GM19324 (cell line): ENCODE results near the gene GPR157.

Experiments used
- ATAC-seq: cut with Tn5 transposase; IDR thresholded peaks from one replicate; pipeline ENCODE4 v1.9.1; 2021; ENCODE audit warnings: mild to moderate bottlenecking, moderate library complexity; ENCODE audit not compliant: unreplicated experiment, low FRiP score

Gene GPR157

GRCh38 chr1:9066945-9067807 is 61.7 kb downstream of the GPR157 start:
- ATAC-seq, result no peak

GRCh38 chr1:9065213-9065751 is 63.6 kb downstream of the GPR157 start:
- ATAC-seq, result no peak

- ATAC-seq, result no peak
Measured at GRCh38 chr1:9062846-9063245, 66.1 kb downstream of the GPR157 start.

- no peak for ATAC-seq
Measured at GRCh38 chr1:9062021-9062471, 66.9 kb downstream of the GPR157 start.

GRCh38 chr1:9061252-9061960 is 67.5 kb downstream of the GPR157 start:
- no peak for ATAC-seq

GRCh38 chr1:9059891-9060744 is 68.8 kb downstream of the GPR157 start:
- ATAC-seq, result no peak

- no peak for ATAC-seq
Measured at GRCh38 chr1:9058465-9058864, 70.4 kb downstream of the GPR157 start.

- ATAC-seq, result no peak
Measured at GRCh38 chr1:9057851-9058250, 71.1 kb downstream of the GPR157 start.

GRCh38 chr1:9052272-9053049 is 76.4 kb downstream of the GPR157 start:
- no peak for ATAC-seq

- ATAC-seq, result no peak
Measured at GRCh38 chr1:9051379-9051778, 77.5 kb downstream of the GPR157 start.

- no peak for ATAC-seq
Measured at GRCh38 chr1:9050803-9051202, 78.1 kb downstream of the GPR157 start.
